Spleen (tissue), 11 donors: Measurements from ENCODE around the gene CILP2. TPM values are rescaled to one million over a fixed set of nuclear protein-coding genes. Genes with fewer than 3 reads are reported as not detected.

Experiments used
- DNase-seq: peaks from one replicate; pipeline ENCODE4 v3.0.0-alpha.2; 2020
- H3K27ac ChIP-seq, 8 donors: fragments of 200-600 bp; sonication (generic) in 7 of 8; 1 replicate in 4 of 8; 2 replicates in 4 of 8; pipeline versions ENCODE4 v1.5.0 to v1.8.0; 2016 to 2021; ENCODE audit warnings: inconsistent platforms in 4 of 8, mild to moderate bottlenecking in 4 of 8, moderate library complexity in 1 of 8
- H3K27me3 ChIP-seq, 7 donors: fragments of 200-600 bp; sonication (generic) in 6 of 7; replicated peaks in 1 of 7; 1 replicate in 4 of 7; 2 replicates in 3 of 7; pipeline versions ENCODE4 v1.5.0 to v1.8.0; 2016 to 2021; ENCODE audit warnings: inconsistent platforms in 3 of 7, mild to moderate bottlenecking in 1 of 7
- H3K36me3 ChIP-seq, 6 donors: fragments of 200-600 bp; sonication (generic) in 5 of 6; 1 replicate in 4 of 6; 2 replicates in 2 of 6; pipeline versions ENCODE4 v1.5.0 to v1.8.0; 2016 to 2021; ENCODE audit warnings: inconsistent platforms in 2 of 6
- H3K4me1 ChIP-seq, 6 donors: fragments of 200-600 bp; sonication (generic) in 5 of 6; 1 replicate in 3 of 6; 2 replicates in 3 of 6; pipeline versions ENCODE4 v1.5.0 to v1.8.0; 2016 to 2021; ENCODE audit warnings: inconsistent platforms in 3 of 6
- H3K4me3 ChIP-seq, 8 donors: fragments of 200-600 bp; sonication (generic) in 7 of 8; 1 replicate in 4 of 8; 2 replicates in 4 of 8; pipeline versions ENCODE4 v1.5.0 to v1.8.0; 2016 to 2021; ENCODE audit warnings: inconsistent platforms in 4 of 8, mild to moderate bottlenecking in 4 of 8, moderate library complexity in 2 of 8
- H3K9me3 ChIP-seq, 8 donors: fragments of 200-600 bp; sonication (generic) in 7 of 8; 1 replicate in 4 of 8; 2 replicates in 4 of 8; pipeline versions ENCODE4 v1.5.0 to v1.8.0; 2016 to 2021; ENCODE audit warnings: inconsistent platforms in 4 of 8
- CTCF ChIP-seq, 11 experiments: fragments of 200-600 bp in 7 of 11; fragments of 450-650 bp in 4 of 11; sonication (generic) in 4 of 11; IDR thresholded peaks in 8 of 11; conservative IDR thresholded peaks in 3 of 11; 1 replicate in 7 of 11; 2 replicates in 4 of 11; pipeline versions ENCODE4 v1.4.0 to v1.8.0; 2016 to 2021; ENCODE audit warnings: antibody characterized with exemption in 11 of 11, inconsistent platforms in 4 of 11, mild to moderate bottlenecking in 1 of 11
- POLR2A ChIP-seq, 3 donors: fragments of 450-650 bp; IDR thresholded peaks; one replicate each; pipeline ENCODE4 v1.5.1; 2017; ENCODE audit warnings: antibody characterized with exemption in 3 of 3, mild to moderate bottlenecking in 1 of 3
- POLR2AphosphoS5 ChIP-seq, 3 donors: sonication (generic); formaldehyde crosslinking; IDR thresholded peaks; one replicate each; pipeline ENCODE4 v1.5.1; 2017; ENCODE audit warnings: antibody characterized with exemption in 3 of 3
- WGBS, 5 donors: extraction: QIAGEN DNeasy Blood & Tissue Kit in 3 of 5; methylation state at CpG; one replicate each; pipeline versions ENCODE4 v1.1.5 to v1.1.7; 2013 to 2018; 5-methylcytosine and 5-hydroxymethylcytosine counted together
- intact Hi-C: fragments of 100-400 bp; cut with DNase I; formaldehyde crosslinking; loops from one replicate; pipeline ENCODE4 v1.15.0; 2023; ENCODE audit warnings: low total_unique reads
- polyA plus RNA-seq, 3 donors: library from polyadenylated mRNA; stranded (reverse); fragments of 200-250 nt; gene quantifications; one replicate each; pipeline ENCODE4 v1.2.1, GENCODE V29; 2013
- total RNA-seq, 7 donors: library from RNA; depleted of rRNA in 3 of 7; stranded (reverse); fragments of >200 nt in 3 of 7; fragmentation: NEBNext Ultra II Directional in 4 of 7; extraction: Animal tissue kit (Norgen Biotek cat#: 25700) in 4 of 7; gene quantifications; one replicate each; pipeline versions ENCODE4 v1.1.0 to v1.2.1, GENCODE V29; 2016 to 2021
- donor health status: healthy with polysubstance abuse.
- donor health status: DM: no; HTN: no; CAD: no; lungs with moderate emphysema.
- donor health status: DM: no; HTN: no; CAD: no.
- donor health status: Bipolar disorder and iron deficiency.
- donor health status: healthy.
- donor health status: DM: no; HTN: no; CAD: no.
- donor health status: DM: yes; HTN: yes; CAD: no.

The CILP2 gene
- total and polyA plus RNA-seq, 10 donors: 0.15 to 1.3 (median 0.43) TPM; not detected in 1

DNA sequence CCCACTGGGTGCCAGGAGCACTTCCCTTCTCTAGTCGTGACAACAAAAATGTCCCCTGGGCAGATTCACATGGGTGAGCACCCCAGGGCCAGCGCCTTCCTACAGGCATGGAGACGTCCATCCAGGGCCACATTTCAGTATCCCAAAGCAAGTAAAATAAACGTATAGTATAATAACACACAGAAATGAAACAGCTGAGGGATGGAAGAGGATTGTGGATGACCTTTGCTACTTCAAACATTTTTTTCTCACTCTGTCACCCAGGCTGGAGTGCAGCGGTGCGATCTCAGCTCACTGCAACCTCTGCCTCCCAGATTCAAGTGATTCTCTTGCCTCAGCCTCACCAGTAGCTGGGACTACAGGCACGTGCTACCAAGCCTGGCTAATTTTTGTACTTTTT, 28.2 kb downstream of the CILP2 start:
- intact Hi-C loops: no loop called here

DNA sequence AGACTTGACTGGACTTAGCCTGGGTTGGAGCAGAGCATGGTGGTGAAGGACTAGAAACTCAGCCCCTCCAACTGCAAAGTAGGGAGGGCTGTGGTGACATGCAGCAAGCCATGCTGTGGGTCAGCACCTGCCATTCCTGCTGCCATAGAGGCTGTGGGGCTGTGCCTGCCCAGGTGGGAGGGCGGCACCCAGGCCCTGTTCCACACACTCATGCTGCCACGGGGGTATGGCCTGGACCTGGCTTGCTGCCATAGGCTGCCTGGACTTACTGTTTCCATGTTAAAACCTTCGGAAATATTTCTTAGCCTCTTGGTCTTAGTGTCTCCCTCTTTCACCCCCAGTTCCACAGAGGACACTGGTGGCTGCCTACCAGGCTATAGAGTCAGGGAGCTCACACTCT, 29.3 kb downstream of the CILP2 start:
- Histone ChIP-seq H3K27me3 (no peaks in the 10 kb centered on the region), H3K9me3 (no peaks in the 10 kb centered on the region), H3K4me3 (no peak overlapping the region), H3K27ac (no peak overlapping the region), H3K4me1 (no peaks in the 10 kb centered on the region), H3K36me3 (peaks cover 0 to 36% (median 0%) of the 10 kb centered on the region in 6 donors)
- DNase-seq: no peak
- 64 to 91% (median 79%) methylated on average over 1 to 3 of the region's 3 CpGs for WGBS, 5 donors
- TF ChIP-seq POLR2A (IDR thresholded peaks at IDR 0.05) (no peak), POLR2AphosphoS5 (IDR thresholded peaks at IDR 0.05) (no peak)
- intact Hi-C loops: no loop called here

More for the DNA sequence above, 28.2 kb downstream of the CILP2 start:
- no peaks in the 10 kb centered on the region for H3K4me1 ChIP-seq
- H3K9me3 ChIP-seq: no peaks in the 10 kb centered on the region
- H3K4me3 ChIP-seq: no peak overlapping the region
- peaks cover 0 to 36% (median 0%) of the 10 kb centered on the region in 6 donors for H3K36me3 ChIP-seq
- TF ChIP-seq CTCF (IDR thresholded peaks at IDR 0.05 in 8 of 11, conservative IDR thresholded peaks at IDR 0.05 in 3 of 11) (no peak), POLR2AphosphoS5 (IDR thresholded peaks at IDR 0.05) (no peak), POLR2A (IDR thresholded peaks at IDR 0.05) (no peak)
- H3K27ac ChIP-seq: no peak overlapping the region
- DNase-seq: no peak
- 77 to 94% (median 83%) methylated on average over 7 of the region's 7 CpGs for WGBS, 5 donors
- no peaks in the 10 kb centered on the region for H3K27me3 ChIP-seq

DNA sequence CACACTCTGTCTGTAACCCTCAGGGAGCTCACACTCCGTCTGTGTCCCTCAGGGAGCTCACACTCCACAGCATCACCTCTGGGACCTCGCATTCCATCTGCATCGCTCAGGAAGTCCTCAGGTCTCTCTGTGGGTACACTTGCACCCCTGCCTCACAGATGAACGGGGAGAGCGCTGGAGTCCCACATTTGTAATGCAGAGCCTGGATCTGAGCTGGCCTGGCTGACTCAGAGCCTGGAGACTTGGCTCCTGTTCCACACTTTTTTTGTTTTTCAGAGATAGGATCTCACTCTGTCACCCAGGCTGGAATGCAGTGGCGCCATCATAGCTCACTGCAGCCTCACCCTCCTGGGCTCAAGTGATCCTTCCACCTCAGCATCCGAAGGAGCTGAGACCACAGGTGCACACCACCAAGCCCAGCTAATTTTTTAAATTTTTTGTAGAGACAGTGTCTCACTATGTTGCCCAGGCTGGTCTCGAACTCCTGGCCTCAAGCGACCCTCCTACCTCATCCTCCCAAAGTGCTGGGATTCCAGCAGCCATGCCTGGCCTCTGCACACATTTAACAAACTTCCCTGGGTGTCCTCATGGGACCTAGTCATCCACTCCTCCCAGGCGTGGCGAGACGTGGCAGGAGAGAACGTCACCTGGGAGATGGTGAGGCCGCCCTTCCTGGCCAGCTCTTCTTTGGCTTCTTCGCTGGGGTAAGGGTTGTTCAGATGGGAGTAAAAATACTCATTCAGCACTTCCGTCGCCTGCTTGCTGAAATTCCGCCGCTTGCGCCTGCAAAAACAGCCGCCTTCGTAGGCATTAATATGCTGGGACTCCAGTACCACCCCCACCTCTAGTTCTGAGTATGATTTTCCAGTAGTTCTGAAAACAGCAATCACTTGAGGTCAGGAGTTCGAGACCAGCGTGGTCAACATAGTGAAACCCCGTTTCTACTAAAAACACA, 31.0 kb downstream of the CILP2 start:
- Histone ChIP-seq H3K27me3 (no peaks in the 10 kb centered on the region), H3K27ac (no peak overlapping the region), H3K4me3 (no peak overlapping the region), H3K36me3 (peaks cover 0 to 36% (median 0%) of the 10 kb centered on the region in 6 donors), H3K4me1 (no peaks in the 10 kb centered on the region), H3K9me3 (no peaks in the 10 kb centered on the region)
- no peak for TF ChIP-seq CTCF (IDR thresholded peaks at IDR 0.05 in 8 of 11, conservative IDR thresholded peaks at IDR 0.05 in 3 of 11)
- no peak for TF ChIP-seq POLR2AphosphoS5 (IDR thresholded peaks at IDR 0.05)
- no peak for TF ChIP-seq POLR2A (IDR thresholded peaks at IDR 0.05)
- 90 to 94% (median 91%) methylated on average over 24 to 25 of the region's 25 CpGs for WGBS, 5 donors
- DNase-seq: no peak
- intact Hi-C loops: no loop called here

DNA sequence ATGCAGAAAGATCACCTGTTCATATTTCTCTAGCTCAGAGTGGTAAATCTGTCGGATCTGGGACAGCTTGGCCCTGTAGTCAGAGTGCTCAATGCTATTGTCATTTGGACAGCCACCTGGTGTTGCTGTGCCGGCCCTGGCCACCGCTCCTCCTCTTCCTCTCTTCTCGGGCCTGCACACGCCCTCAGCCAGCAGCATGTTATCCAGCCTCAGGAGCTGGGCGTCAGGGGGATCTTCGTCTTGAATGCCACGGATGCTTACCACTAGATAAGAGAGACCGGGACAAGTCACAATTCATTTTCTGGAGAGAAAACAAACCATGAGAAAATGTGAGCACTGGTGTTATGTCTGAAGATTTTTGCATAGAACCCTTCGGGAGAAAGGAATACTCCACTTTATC, 32.5 kb downstream of the CILP2 start:
- Histone ChIP-seq H3K4me1 (no peaks in the 10 kb centered on the region), H3K27me3 (no peaks in the 10 kb centered on the region), H3K9me3 (no peaks in the 10 kb centered on the region), H3K4me3 (no peak overlapping the region), H3K27ac (no peak overlapping the region), H3K36me3 (peaks cover 0 to 25% (median 0%) of the 10 kb centered on the region in 6 donors)
- DNase-seq: no peak
- no peak for TF ChIP-seq CTCF (IDR thresholded peaks at IDR 0.05 in 8 of 11, conservative IDR thresholded peaks at IDR 0.05 in 3 of 11)
- TF ChIP-seq POLR2AphosphoS5 (IDR thresholded peaks at IDR 0.05): no peak
- TF ChIP-seq POLR2A (IDR thresholded peaks at IDR 0.05): no peak
- intact Hi-C loops: no loop called here
- 84 to 90% (median 86%) methylated on average over 10 of the region's 10 CpGs for WGBS, 5 donors
